GM12801 (cell line): Measurements from ENCODE around the gene SMO.

ENCODE experiments used
- CTCF ChIP-seq: IDR thresholded peaks from one replicate; pipeline ENCODE4 v1.5.1; 2011; ENCODE audit warnings: control low read depth; ENCODE audit not compliant: insufficient read length; ENCODE audit errors: extremely low read depth

SMO gene

DNA sequence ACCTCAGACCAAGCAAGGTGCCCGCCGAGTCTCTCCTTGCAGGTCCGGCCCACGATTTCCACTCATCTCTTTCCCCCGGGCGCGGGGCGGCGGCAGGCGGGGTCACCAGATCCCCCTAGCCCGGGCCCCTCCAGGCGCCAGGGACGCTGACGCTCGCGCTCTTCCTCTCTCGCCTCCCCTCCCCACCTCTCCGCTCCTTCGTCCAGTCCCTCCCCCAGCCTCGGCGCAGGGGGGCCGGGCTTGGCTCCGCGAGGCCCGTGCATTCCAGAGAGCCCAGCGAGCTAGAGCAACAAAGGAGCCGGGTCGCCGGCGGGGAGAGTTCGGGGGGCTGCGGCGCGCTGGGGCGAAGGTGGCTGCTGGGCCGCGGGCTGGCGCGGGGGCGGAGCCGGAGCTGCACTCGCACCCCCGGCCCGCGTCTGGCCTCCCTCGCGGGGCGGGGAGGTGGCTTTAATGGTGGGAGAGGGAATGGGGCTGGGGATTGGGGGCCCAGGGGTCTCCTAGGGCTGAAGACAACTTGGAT lies at the start of gene SMO:
Gene SMO (plus strand): TSS at position 262 of the 520 bp plus-strand sequence. CDS start 519 bp downstream, outside the sequence.
- TF ChIP-seq CTCF, result no peak

- no peak for TF ChIP-seq CTCF
Measured at GRCh38 chr7:129143724-129144094, 44.7 kb upstream of the SMO start.

DNA sequence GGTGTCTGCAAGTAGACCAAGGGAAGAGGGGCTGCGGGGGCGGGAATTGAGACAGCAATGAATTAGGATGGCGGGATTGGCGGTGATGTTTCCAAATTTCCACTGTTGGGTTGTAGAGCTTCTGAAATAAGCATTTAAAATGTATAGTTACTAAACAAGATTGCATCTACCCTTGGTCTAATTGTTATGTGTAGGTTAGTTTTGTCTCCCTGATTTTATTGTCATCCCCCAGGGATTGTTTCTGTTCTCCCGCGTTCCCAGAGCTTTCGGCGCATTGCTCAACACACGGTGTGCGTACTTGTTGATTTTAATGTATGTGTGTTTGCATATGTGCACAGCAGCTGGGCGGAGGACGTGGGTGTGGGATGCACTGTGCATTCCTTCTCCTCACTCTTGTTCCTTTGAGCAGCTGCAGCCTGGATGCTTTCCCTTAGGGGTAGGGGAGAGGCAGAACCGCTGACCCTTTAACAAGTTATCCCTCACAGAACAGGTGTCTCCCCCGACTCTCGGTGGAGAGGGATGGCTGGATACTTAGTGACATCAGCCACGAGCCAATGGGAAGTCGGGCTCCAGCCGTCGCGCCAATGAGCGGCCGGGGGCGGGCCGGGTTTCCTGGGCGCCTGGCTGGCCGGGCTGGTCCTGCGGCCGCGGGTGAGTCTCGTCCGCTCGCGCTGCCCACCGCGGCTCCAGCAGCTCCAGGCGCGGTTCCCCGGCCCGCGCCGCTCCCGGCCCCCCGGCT lies 44.2 kb upstream of the SMO start, which contains the start of gene TSPAN33:
Gene TSPAN33 (plus strand): TSS at position 613 of the 739 bp plus-strand sequence. CDS start 274 bp downstream, outside the sequence.
- TF ChIP-seq CTCF, result no peak

DNA sequence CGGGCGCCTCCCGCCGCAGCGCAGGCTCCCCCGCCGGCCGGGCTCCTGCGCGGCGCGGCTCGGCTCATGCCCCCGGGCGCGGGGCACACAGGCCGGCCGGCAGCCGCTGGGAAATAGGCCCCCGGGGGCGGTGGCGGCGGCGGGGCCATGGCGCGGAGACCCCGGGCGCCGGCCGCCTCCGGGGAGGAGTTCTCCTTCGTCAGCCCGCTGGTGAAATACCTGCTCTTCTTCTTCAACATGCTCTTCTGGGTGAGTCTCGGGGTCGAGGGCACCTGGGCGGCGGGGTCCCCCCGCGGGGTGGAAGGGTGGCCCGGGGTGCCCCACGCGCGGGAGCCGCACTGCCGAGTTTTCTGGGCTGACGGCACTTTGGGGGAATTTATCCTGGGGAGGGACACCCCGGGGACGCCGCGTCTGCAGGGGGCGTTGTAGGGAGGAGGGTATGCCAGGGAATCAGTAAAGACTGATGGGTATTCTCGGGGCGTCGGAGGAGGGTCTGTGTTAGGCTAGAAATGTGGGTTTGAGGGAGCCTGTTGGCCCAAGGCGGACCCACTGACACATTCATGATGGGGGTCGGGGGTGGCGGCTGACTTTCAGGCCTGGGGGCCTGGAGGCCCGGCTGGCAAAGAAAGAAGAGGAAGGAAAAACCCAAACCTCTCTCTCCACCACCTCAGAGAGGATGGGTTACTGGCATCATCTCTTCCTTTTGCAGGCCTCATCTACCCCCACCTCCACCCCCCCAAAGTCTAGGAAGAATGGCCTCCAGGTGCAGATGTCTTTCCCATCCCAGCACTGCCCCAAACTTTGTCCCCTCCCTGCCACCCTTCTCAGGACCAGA lies 43.4 kb upstream of the SMO start:
- TF ChIP-seq CTCF, result no peak

DNA sequence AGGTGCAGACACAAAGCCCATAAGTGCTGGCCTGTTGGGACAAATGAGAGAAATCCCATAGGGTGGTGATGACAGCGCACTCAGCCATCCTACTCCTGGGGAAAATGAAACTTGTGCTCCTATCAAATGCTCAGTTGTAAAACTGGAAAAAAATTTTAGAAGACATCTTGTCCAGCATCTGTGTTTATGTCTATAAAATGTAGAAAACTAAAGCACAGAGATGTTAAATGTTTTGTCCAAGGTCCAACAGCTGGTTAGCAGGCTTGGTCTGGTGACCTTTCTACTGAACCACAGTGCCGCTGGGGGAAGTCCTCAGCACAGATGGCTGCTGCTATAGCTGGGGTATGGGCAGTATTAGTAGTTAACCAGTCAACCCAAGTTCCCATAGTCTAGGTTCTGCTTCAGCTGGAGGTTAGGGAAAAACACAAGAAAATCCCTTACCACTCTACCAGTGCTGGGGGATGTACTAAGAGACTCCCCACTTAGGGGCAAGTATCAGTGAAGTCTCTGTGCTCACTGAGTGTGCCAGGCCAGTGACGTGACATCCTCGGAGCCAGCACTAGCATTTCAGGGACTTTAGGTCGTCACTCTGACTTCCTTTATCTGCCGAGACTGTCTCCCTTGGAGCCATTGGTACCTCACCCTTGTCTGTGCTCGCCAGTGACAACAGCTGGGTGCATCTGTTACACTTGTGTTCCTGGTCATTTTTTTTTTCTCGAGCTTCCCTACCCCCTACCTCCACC lies 42.0 kb upstream of the SMO start:
- TF ChIP-seq CTCF, result no peak

- no peak for TF ChIP-seq CTCF
Measured at GRCh38 chr7:129147731-129148130, 40.7 kb upstream of the SMO start.

GRCh38 chr7:129149511-129149910 lies 38.9 kb upstream of the SMO start:
- TF ChIP-seq CTCF, result no peak
